GM19455 (cell line): Measurements from ENCODE around the gene ZDHHC19.
"Not testable (repeated sequence)": the region's sequence is repeated elsewhere in the genome, so short reads cannot be mapped to it uniquely, and the experiment has no call there.

ENCODE experiments used
- ATAC-seq: cut with Tn5 transposase; IDR thresholded peaks from one replicate; pipeline ENCODE4 v1.9.1; 2021; ENCODE audit not compliant: unreplicated experiment

Gene ZDHHC19

DNA sequence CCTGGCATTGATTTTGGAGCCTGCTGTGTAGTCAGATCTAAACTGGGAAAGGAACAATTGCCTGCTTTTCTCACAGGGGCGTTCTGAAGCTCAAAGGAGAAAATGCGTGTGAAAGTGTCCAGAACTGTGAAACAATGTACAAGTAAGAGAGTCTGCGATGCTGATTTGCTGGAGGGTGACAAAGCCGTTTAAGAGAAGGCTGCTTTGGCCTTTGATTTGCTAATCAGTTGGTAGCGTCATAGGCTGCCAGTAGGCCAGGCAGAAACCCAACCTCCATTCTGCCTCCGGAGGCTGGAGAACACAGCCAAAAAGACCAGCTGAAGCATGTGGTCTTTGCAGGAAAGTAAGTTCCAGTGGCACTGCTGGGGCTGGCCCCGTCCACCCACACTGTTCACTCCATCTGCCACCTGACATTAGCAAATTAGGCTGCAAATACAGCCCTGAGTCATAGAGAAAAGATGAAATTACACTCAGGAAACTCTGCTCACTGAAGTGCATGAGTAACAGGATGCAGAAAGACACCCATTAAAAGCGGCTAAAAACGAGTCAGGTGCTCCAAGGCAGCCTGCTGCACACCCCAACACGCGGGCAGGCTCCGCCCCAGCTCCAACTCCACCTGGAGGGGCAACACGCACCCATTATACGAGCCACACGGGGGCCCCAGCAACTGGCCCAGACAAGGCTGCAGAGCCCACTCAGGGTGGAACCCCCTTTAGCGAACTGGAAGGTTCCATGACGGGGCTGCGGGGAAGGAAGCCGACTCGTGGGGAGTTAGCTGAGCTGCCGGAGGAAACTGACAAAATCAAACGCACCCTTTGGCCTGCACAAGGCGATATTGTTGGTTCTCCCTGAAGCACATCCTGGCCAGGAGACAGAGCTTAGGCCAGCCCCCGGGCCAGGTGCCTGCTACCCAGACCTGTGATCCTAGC is 31.6 kb downstream of the ZDHHC19 start:
- peak; percentile 53 for ATAC-seq

DNA sequence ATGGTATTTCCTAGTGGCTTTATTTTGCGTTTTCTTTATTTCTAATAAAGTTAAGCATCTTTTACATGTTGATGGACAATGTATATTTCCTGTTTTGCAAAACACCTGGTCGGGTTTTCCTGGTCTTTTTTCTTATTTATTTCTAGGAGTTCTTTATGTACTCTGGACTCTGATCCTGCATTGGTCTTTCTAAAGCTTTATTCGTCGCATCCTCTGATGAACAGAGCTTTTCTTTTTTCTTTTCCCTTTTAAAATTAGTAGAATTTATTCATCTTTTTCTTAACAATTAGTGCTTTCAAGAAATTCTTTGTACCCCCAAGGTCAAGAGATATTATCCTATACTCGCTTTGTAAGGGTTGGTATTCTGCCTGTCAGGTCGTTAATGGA is 32.2 kb downstream of the ZDHHC19 start:
- no peak for ATAC-seq

GRCh38 chr3:196177967-196178366 is 33.2 kb downstream of the ZDHHC19 start:
- ATAC-seq, result no peak

DNA sequence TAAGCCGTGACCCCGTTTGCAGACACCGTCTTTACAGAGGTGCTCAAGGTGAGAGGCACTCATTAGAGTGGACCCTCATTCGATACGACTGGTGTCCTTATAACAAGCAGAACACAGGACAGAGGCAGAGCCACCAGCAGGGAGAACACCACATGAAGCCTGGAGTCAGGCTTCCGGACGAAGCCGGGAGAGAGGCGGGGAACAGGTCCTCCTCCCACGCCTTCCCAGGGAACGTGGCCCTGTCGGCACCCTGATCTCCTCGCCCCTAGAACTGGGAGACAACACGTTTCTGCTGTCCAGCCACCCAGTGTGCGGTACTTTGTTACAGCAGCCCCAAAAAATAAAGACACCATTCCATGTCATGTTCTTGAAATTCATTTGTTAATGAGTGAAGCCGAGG is 33.6 kb downstream of the ZDHHC19 start:
- ATAC-seq, result no peak

- ATAC-seq, result no peak
Measured at GRCh38 chr3:196175722-196176121, 35.5 kb downstream of the ZDHHC19 start.

DNA sequence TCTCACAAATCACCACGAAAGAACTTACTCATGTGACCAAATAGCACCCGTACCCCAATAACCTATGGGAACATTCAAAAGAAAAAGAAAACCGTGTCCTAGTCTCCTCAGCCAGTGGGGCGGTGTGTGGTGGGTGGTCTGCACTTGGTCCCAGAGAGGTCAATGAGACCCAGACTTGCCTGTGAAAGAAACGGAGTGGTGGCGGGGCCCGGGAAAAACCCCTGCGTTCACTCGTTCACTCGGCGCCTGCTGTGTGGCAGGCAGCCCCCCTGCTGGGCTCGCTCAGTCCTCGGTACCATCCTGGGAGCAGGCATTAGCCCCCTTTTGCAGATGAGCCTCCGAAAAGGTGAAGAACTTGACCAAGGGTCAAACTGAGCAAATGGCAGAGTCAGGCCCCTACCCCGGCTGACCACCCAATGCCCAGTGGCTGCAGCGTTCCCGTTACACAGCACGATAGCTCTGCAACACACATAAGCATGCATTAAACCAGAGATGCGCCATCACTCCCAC is 36.0 kb downstream of the ZDHHC19 start:
- ATAC-seq, result no peak

- no peak for ATAC-seq
Measured at GRCh38 chr3:196174652-196175051, 36.5 kb downstream of the ZDHHC19 start.

DNA sequence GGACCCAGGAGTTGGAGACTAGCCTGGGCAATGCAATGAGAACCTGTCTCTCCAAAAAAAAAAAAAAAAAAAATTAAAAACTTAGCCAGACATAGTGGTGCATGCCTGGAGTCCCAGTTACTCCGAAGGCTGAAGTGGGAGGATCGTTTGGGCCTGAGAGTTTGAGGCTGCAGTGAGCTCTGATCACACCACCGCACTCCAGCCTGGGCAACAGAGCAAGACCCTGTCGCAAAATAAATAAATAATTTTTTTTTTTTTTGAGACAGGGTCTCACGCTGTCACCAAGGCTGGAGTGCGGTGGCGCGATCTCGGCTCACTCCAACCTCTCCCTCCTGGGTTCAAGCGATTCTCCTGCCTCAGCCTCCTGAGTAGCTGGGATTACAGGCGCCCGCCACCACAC is 40.9 kb downstream of the ZDHHC19 start:
- not testable (repeated sequence) for ATAC-seq

DNA sequence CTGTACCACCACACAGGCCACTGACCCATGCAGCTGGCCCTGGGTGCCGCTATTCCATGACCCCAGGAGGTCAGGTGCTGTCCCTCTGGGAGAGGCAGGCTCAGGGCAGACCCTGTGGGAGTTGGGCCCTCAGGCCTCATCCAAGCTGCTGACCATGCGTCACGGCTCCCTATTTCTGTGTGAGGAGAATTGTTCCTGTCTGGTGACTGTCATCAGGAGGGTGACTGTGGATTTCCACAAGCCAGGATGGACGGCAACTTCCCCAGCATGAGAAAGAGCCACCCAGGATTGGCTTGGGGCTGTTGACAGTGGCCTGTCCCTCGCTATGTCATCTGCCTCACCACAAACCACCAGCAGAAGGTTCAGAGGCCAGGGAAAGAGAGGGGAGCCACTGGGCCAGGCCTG is 41.4 kb downstream of the ZDHHC19 start:
- ATAC-seq, result no peak

GRCh38 chr3:196168808-196169391 is 42.3 kb downstream of the ZDHHC19 start:
- ATAC-seq, result no peak

DNA sequence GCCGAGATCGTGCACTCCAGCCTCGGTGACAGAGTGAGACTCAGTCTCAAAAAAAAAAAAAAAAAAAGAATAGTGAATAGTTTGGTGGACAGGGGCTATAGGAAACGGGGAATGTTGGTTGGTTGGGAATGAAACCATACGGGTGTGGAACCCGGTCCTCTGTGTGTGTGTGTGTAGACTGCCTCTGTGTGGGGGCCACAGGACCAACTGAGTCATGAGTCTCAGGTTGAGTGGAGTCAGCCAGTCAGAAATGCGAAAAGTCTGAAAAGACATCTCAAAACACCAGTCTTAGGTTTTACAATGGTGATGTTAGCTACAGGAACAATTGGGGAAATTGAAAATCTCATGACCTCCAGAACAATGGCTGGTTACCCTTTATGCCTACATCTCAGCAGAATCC is 44.5 kb downstream of the ZDHHC19 start:
- ATAC-seq, result no peak

DNA sequence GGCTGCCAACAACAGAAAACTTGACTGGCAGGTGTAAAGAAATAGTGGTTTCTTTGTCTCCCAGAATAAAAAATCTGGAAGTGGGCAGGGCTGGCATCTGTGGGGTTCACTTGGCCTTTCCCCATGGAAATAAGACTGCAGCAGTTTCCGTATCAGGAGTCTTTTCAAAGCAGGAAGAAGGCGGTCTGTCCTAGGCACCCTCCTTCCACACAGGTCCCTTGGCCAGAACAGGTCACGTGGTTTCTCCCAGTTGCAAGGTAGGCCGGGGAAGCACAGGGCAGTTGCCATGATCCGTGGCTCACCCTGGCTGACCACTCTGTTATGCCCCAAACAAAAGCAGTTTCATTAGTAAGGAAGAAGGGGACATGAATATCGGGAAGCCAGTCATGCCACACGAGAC is 45.4 kb downstream of the ZDHHC19 start:
- no peak for ATAC-seq

GRCh38 chr3:196165006-196165575 is 46.1 kb downstream of the ZDHHC19 start:
- ATAC-seq, result not testable (repeated sequence)

GRCh38 chr3:196164576-196164975 is 46.6 kb downstream of the ZDHHC19 start:
- no peak for ATAC-seq

DNA sequence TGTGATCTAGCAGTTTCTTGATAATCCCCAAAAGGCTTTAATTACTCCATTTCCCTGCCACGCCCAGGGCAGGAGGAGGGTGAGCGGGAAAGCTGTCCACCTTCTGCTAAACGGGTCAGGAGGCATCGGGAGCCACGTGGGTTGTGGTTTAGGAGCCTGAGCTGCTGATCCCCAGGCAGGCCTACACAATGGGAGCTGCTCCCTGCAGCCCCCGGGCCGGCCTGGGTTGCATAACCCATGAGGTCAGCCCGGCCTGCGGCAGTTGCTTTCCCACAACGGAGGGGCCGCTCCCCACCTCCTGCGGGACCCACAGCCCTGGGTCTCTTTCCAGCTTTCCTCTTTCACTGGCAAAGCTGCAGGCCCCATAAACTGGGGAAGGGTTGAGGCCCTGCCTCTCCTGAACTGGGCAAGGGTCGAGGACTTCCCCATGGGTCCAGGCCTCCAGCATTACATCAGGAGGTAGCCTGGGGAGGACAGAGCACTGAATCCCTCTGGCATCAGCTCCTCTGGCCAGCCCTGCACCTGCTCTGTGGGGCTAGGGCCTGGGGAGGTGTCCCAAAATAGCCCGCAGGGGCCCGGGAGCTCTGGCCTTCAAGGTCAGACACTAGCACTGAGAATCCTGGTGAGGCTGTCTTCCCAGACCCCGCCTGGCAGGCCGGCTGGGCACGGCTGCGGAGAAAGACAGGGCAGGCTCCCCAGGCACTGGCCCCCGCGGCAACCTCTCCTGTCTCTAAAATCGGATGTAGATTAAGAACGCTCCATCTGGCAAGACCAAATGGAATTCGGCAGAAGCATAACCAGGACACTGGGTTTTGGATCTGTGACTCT is 47.3 kb downstream of the ZDHHC19 start:
- no peak for ATAC-seq

DNA sequence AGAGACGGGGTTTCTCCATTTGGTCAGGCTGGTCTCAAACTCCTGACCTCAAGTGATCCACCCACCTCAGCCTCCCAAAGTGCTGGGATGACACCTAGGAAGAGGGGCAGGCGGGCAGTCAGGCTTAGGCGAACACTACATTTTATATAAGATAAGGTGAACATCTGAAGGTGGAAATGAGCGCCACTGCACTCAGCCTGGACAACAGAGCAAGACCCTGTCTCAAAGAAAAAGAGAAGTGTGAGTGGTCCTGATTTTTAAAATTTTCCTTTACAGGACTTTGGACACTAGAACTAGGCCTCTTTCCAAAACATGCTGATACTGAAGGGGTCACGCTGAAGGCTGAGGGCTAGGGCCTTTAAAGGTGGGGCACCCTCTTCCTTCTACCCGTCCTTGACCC is 48.0 kb downstream of the ZDHHC19 start:
- ATAC-seq, result no peak

DNA sequence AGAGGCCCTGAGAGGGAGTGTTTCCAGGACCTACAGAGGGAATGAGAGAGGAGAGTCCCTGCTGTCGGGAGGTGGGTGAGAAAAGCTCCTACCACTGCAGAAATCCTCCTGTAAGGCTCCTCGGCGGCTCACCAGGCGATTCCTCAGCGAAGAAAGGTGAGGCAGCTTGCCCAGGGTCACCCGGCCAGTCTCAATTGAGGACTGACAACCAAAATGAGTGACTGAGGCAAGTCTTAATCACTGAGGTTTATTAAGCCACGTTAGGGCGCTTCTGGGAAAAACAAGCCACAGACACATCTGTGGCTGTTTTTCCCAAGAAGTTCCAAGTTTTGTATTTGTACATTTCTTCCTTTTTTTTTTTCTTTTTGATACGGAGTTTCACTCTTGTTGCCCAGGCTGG is 48.5 kb downstream of the ZDHHC19 start:
- ATAC-seq, result no peak

DNA sequence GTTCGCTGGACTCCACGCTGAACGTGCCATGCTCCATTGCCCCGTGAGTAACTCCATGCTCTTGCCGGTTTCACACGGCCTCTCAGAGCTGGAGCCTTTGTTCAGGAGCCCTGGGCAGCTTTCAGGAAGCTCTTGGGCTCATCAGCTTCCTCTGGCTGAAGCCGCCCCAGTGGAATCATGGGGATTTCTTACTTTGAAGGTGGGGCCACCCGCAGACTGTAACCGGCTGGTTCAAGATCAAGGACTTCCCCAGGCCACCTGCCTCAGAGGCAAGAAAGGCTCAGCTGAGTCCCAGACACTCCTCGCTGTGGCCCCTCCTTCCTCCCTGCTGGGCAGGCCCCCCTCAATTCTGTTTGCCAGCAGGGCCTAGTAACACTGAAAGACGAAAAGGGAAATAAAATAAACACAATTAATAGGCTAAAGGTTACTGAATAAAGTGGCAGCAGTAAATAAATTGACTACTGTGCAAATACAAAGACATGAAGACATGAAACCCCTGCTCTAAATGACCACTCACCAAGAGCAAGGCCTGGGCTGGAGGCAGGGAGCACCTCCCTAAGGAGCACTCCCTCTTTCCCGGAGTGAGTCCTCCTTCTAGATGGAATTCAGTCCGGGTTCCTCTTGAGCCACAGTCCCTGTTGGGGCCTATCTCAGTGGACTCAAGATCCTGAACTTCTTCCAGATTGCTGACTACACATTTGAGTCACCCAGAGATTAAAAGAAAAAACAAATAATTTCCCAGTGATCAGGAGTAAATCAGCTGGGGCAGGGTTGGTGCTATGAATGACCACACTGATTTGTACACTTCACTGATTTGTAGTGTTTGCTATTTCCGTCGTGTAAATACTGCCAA is 51.0 kb downstream of the ZDHHC19 start:
- peak; percentile 81 for ATAC-seq

- ATAC-seq, result no peak
Measured at GRCh38 chr3:196159526-196159925, 51.7 kb downstream of the ZDHHC19 start.

DNA sequence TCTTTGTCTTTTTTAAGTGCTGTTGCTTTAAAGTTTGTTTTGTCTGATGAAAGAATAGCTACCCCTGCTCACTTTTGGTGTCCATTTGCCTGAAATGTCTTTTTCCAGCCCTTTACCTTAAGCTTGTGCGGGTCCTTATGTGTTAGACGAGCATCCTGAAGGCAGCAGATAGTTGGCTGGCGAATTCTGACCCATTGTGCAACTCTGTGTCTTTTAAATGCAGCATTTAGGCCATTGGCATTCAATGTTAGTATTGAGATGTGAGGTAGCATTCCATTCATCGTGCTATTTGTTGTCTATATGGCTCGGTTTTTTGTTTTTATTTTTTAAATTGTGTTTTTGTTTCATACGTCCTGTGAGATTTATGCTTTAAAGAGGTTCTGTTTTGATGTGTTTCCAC is 55.0 kb downstream of the ZDHHC19 start:
- ATAC-seq, result no peak
